Measurements from ENCODE around the gene UPB1. TPM values are rescaled to one million over a fixed set of nuclear protein-coding genes. Genes with fewer than 3 reads are reported as not detected.
A peak's percentile ranks its signal among the peaks of the same experiment; 100 is the strongest.

The UPB1 gene
- total and polyA plus RNA-seq, 12 donors: 0.11 to 2.2 (median 0.34) TPM; not detected in 1

DNA sequence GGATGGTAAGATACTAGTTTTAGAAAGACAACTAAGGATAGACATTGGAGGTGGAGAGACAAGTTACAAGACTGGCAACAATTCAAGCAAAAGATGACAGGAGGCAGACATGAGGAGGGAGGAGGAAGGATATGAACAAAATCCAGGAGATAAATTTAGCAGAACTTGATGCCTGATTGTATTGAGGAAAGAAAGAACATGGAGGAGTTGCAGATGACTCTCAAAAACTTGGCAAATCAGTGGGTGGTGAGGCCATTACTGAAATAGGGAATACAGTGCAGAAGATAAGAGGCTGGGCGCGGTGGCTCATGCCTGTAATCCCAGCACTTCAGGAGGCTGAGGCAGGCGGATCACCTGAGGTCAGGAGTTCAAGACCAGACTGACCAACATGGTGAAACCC lies 2.7 kb upstream of the UPB1 start:
- TF ChIP-seq CTCF (IDR thresholded peaks at IDR 0.05) (no peak), POLR2A (IDR thresholded peaks at IDR 0.05) (no peak)
- Histone ChIP-seq H3K4me1 (replicated peaks in 1 of 2) (peaks cover 0 to 8% of the 10 kb centered on the region in 2 donors), H3K27me3 (peaks cover 13% of the 10 kb centered on the region), H3K36me3 (replicated peaks in 1 of 2) (no peaks in the 10 kb centered on the region), H3K9me3 (replicated peaks in 1 of 3) (no peaks in the 10 kb centered on the region), H3K27ac (no peak overlapping the region), H3K4me3 (no peak overlapping the region)
- WGBS, 4 donors: 84 to 96% (median 94%) methylated on average over 3 of the region's 3 CpGs
- intact Hi-C loops (cut with DNase I): no loop called here
- no peak for DNase-seq

- Histone ChIP-seq H3K36me3 (replicated peaks in 1 of 2) (no peaks in the 10 kb centered on the region), H3K27ac (no peak overlapping the region), H3K27me3 (peaks cover 13% of the 10 kb centered on the region), H3K4me3 (peak overlapping the region in 1 of 4 donors; percentile 42), H3K4me1 (replicated peaks in 1 of 2) (peaks cover 0 to 8% of the 10 kb centered on the region in 2 donors), H3K9me3 (replicated peaks in 1 of 3) (no peaks in the 10 kb centered on the region)
- TF ChIP-seq POLR2A (IDR thresholded peaks at IDR 0.05): no peak
- TF ChIP-seq CTCF (IDR thresholded peaks at IDR 0.05): no peak
- WGBS, 4 donors: 56 to 75% (median 61%) methylated on average over 4 to 21 of the region's 21 CpGs
- DNase-seq: no peak
- intact Hi-C loops (cut with DNase I): no loop called here
These were observed 985 bp upstream of the UPB1 start for GRCh38 chr22:24494167-24494527.

GRCh38 chr22:24495365-24495675 lies 188 bp downstream of the UPB1 start:
- WGBS, 4 donors: 97 to 99% (median 97%) methylated on average over 17 of the region's 17 CpGs
- Histone ChIP-seq H3K27me3 (peaks cover 13% of the 10 kb centered on the region), H3K9me3 (replicated peaks in 1 of 3) (no peaks in the 10 kb centered on the region), H3K36me3 (replicated peaks in 1 of 2) (no peaks in the 10 kb centered on the region), H3K27ac (no peak overlapping the region), H3K4me3 (no peak overlapping the region), H3K4me1 (replicated peaks in 1 of 2) (peaks cover 0 to 8% of the 10 kb centered on the region in 2 donors)
- intact Hi-C loops (cut with DNase I): no loop called here
- TF ChIP-seq CTCF (IDR thresholded peaks at IDR 0.05) (no peak), POLR2A (IDR thresholded peaks at IDR 0.05) (no peak)
- peak in 1 of 7 donors; percentile 48 for DNase-seq

DNA sequence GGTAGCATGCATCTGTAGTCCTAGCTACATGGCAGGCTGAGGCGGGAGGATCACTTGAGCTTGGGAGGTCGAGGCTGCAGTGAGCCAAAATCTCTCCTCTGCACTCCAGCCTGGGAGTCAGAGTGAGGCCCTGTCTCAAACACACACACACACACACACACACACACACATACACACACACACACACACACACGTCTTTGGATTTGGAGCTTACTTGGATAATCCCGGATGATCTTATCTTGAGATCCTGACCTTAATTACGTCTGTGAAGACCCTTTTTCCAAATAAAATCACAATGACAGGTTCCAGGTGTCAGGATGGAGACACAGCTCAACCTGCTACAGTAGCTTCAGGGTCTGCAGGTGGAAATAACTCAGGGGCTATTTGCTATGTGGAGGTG lies 1.1 kb downstream of the UPB1 start:
- Histone ChIP-seq H3K4me1 (replicated peaks in 1 of 2) (peaks cover 0 to 8% of the 10 kb centered on the region in 2 donors), H3K9me3 (replicated peaks in 1 of 3) (no peaks in the 10 kb centered on the region), H3K27me3 (peaks cover 13% of the 10 kb centered on the region), H3K36me3 (replicated peaks in 1 of 2) (no peaks in the 10 kb centered on the region), H3K27ac (no peak overlapping the region), H3K4me3 (no peak overlapping the region)
- WGBS, 4 donors: 73 to 86% (median 80%) methylated on average over 5 of the region's 5 CpGs
- TF ChIP-seq CTCF (IDR thresholded peaks at IDR 0.05) (no peak), POLR2A (IDR thresholded peaks at IDR 0.05) (no peak)
- intact Hi-C loops (cut with DNase I): no loop called here
- DNase-seq: no peak

Data from adrenal gland (tissue), 12 donors.